ENCODE measurements around the gene SDHAF2.

Gene SDHAF2

DNA sequence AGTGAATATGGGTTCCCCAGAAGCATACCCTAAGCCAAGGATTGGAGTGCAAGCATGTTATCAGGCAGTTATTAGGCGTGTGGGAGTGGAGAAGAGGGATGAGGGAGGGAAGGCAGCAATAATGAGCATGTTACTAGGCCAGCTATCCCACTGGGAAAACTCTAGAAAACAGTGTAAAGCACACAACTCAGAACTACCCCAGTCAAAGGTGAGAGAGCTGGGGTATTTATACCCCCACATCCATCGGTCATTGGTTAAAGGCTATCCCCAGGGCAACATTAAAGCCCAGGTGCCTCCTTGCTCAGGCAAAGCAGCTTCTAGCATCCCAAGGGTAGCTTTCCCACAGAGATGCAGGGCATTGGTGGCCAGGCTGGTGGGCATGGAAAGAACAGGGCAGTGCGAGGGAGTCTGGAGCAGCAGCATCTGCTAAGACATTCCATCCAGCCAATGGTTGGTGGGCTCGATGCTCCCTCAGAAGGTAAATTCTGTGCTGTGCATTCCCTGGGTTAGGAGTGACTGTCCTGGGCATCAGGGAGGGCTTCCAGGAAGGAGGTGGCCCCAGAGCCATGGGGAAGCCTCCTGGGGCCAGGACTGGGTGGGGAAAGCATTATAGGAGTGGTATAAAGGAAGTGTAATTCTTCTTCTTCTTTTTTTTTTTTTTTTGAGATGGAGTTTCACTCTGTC is 57.6 kb downstream of the SDHAF2 start:
- TF ChIP-seq, protein P1, sequence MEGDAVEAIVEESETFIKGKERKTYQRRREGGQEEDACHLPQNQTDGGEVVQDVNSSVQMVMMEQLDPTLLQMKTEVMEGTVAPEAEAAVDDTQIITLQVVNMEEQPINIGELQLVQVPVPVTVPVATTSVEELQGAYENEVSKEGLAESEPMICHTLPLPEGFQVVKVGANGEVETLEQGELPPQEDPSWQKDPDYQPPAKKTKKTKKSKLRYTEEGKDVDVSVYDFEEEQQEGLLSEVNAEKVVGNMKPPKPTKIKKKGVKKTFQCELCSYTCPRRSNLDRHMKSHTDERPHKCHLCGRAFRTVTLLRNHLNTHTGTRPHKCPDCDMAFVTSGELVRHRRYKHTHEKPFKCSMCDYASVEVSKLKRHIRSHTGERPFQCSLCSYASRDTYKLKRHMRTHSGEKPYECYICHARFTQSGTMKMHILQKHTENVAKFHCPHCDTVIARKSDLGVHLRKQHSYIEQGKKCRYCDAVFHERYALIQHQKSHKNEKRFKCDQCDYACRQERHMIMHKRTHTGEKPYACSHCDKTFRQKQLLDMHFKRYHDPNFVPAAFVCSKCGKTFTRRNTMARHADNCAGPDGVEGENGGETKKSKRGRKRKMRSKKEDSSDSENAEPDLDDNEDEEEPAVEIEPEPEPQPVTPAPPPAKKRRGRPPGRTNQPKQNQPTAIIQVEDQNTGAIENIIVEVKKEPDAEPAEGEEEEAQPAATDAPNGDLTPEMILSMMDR (conservative IDR thresholded peaks at IDR 0.05; ENCODE audit: low read depth, low read length): no peak
- Histone ChIP-seq H3K27me3 (ENCODE audit: insufficient read depth, low read depth) (peaks cover 71% of the 10 kb centered on the region), H3K4me3 (IDR thresholded peaks at IDR 0.05; ENCODE audit: insufficient read depth, low read depth, low read length) (no peak overlapping the region), H2AFZ (ENCODE audit: low read depth) (no peak overlapping the region), H3K4me2 (no peak overlapping the region), H3K4me1 (ENCODE audit: low read depth, poor library complexity, severe bottlenecking) (no peaks in the 10 kb centered on the region), H3K27ac (no peak overlapping the region), H3K36me3 (ENCODE audit: insufficient read depth) (no peaks in the 10 kb centered on the region), H3K9ac (no peak overlapping the region), H3K79me2 (ENCODE audit: insufficient read depth, low read depth) (no peaks in the 10 kb centered on the region), H4K20me1 (ENCODE audit: insufficient read depth) (no peaks in the 10 kb centered on the region)

DNA sequence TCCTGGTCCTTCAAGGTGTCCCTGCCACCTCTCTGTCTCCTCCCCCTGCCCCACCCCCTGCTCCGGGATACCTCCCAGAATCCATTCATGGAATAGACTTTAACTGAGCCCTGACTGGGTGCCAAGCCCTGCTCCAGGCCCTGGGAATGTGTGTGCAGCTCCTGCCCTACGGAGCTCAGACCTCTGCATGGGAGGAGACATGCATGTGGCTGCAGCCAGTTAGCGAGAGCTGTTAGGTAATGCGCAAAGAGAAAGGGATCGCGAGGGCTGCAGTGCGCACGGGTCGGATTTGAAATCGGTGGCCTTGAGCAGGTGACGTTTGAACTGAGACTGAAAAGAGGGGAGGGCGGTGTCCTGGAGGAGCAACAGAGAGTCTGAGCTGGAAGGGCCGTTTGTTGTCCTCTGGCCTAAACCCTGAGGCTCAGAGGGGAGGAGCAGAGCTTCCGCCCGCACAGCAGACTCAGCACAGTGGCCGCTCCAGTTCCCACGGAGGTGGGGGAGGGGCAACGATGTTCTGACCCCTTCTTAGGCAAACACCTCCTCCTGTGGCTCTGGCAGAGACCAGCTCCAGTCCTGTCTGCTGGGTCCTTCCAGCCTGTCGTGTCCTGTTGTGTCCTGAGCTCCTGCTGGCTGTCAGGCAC is 58.8 kb downstream of the SDHAF2 start:
- Histone ChIP-seq H3K9ac (no peak overlapping the region), H3K27me3 (ENCODE audit: insufficient read depth, low read depth) (peaks cover 62% of the 10 kb centered on the region), H3K79me2 (ENCODE audit: insufficient read depth, low read depth) (no peaks in the 10 kb centered on the region), H3K4me1 (ENCODE audit: low read depth, poor library complexity, severe bottlenecking) (no peaks in the 10 kb centered on the region), H3K4me3 (IDR thresholded peaks at IDR 0.05; ENCODE audit: insufficient read depth, low read depth, low read length) (no peak overlapping the region), H2AFZ (ENCODE audit: low read depth) (no peak overlapping the region), H3K36me3 (ENCODE audit: insufficient read depth) (no peaks in the 10 kb centered on the region), H3K27ac (no peak overlapping the region), H3K4me2 (no peak overlapping the region), H4K20me1 (ENCODE audit: insufficient read depth) (no peaks in the 10 kb centered on the region)
- TF ChIP-seq, protein P1 (conservative IDR thresholded peaks at IDR 0.05; ENCODE audit: low read depth, low read length): no peak

DNA sequence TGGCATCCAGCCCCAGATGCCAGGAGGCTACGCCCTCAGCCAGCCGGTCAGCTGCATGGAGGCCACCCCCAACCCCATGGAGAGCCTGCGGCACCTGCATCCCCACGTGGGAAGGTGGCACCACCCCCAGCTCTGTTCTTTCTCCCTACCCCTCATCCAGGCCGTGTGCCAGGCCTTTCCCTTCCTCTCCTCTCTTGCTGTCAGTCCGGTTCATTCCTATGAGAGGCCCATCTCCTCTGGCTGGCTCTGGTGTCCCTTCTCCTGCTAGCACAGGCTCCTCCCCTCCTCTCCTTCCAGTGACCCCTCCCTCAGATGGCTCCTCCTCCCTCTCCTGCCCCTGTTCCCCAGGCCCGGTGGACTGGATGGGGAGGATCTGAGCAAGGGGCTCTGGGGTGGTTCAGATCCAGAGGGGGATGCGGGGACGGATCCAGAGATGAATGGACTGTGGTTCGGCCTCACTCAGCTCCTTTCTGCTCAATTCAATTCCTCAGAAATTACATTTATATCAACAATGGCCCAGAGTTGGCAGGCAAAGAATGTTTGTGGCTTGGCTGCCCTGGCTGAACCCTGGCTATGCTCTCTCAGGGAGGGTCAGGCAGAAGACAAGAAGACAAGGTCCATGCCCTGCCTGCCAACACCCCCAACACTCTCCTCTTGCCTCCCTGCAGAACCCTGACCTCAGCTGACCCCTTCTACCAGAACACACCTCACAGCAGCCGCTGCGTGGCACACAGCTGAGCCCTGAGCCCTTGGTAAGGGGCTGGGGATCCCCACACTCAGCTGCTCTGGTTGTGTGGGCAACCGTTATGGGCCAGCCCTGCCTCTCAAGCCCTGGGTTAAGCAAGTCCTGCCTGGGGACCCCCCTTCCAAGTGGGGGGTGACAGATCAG is 60.2 kb downstream of the SDHAF2 start:
- H3K27ac ChIP-seq: no peak overlapping the region
- H3K79me2 ChIP-seq (ENCODE audit: insufficient read depth, low read depth): no peaks in the 10 kb centered on the region
- H3K4me1 ChIP-seq (ENCODE audit: low read depth, poor library complexity, severe bottlenecking): no peaks in the 10 kb centered on the region
- H3K4me2 ChIP-seq: no peak overlapping the region
- peaks cover 49% of the 10 kb centered on the region for H3K27me3 ChIP-seq (ENCODE audit: insufficient read depth, low read depth)
- no peaks in the 10 kb centered on the region for H3K36me3 ChIP-seq (ENCODE audit: insufficient read depth)
- no peak overlapping the region for H2AFZ ChIP-seq (ENCODE audit: low read depth)
- TF ChIP-seq, protein P1 (conservative IDR thresholded peaks at IDR 0.05; ENCODE audit: low read depth, low read length): no peak
- no peak overlapping the region for H3K4me3 ChIP-seq (IDR thresholded peaks at IDR 0.05; ENCODE audit: insufficient read depth, low read depth, low read length)
- H4K20me1 ChIP-seq (ENCODE audit: insufficient read depth): no peaks in the 10 kb centered on the region
- H3K9ac ChIP-seq: no peak overlapping the region

- Histone ChIP-seq H3K36me3 (ENCODE audit: insufficient read depth) (no peaks in the 10 kb centered on the region), H4K20me1 (ENCODE audit: insufficient read depth) (no peaks in the 10 kb centered on the region), H3K27ac (no peak overlapping the region), H3K9ac (no peak overlapping the region), H3K4me2 (no peak overlapping the region), H3K27me3 (ENCODE audit: insufficient read depth, low read depth) (peaks cover 33% of the 10 kb centered on the region; the same call in 1 of the 2 replicates), H3K79me2 (ENCODE audit: insufficient read depth, low read depth) (no peaks in the 10 kb centered on the region), H3K4me1 (ENCODE audit: low read depth, poor library complexity, severe bottlenecking) (no peaks in the 10 kb centered on the region), H2AFZ (ENCODE audit: low read depth) (no peak overlapping the region), H3K4me3 (IDR thresholded peaks at IDR 0.05; ENCODE audit: insufficient read depth, low read depth, low read length) (no peak overlapping the region)
- TF ChIP-seq, protein P1 (conservative IDR thresholded peaks at IDR 0.05; ENCODE audit: low read depth, low read length): no peak
Observed at GRCh38 chr11:61491736-61492395, 61.9 kb downstream of the SDHAF2 start.
